ENCODE measurements around the gene MACROD2.

DNA sequence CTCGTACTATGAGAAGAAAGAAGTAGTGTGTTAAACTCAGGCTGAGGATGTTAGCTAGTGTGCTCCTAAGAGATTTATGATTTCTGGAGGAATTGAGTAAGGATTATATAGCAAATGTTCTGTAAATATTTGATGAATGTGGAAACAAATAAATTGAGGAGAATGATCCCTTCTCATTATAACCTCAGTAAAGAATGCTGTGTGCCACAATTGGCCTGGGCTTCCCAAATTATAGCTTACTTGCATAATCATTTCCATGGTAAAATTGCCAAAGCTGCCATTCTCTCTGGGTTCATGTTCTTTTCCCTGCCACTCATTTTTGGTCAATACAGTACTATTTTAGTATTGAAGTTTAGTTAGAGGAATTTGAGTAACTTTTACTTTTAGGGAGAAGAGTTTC, 213.6 kb downstream of the MACROD2 start:
- TF ChIP-seq, protein P1, sequence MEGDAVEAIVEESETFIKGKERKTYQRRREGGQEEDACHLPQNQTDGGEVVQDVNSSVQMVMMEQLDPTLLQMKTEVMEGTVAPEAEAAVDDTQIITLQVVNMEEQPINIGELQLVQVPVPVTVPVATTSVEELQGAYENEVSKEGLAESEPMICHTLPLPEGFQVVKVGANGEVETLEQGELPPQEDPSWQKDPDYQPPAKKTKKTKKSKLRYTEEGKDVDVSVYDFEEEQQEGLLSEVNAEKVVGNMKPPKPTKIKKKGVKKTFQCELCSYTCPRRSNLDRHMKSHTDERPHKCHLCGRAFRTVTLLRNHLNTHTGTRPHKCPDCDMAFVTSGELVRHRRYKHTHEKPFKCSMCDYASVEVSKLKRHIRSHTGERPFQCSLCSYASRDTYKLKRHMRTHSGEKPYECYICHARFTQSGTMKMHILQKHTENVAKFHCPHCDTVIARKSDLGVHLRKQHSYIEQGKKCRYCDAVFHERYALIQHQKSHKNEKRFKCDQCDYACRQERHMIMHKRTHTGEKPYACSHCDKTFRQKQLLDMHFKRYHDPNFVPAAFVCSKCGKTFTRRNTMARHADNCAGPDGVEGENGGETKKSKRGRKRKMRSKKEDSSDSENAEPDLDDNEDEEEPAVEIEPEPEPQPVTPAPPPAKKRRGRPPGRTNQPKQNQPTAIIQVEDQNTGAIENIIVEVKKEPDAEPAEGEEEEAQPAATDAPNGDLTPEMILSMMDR (IDR thresholded peaks at IDR 0.05 in 2 of 3, conservative IDR thresholded peaks at IDR 0.05 in 1 of 3; ENCODE audit: borderline replicate concordance in 1 of 3, insufficient read depth in 1 of 3, low read depth in 2 of 3, low read length in 2 of 3): no peak
- TF ChIP-seq, protein P2, sequence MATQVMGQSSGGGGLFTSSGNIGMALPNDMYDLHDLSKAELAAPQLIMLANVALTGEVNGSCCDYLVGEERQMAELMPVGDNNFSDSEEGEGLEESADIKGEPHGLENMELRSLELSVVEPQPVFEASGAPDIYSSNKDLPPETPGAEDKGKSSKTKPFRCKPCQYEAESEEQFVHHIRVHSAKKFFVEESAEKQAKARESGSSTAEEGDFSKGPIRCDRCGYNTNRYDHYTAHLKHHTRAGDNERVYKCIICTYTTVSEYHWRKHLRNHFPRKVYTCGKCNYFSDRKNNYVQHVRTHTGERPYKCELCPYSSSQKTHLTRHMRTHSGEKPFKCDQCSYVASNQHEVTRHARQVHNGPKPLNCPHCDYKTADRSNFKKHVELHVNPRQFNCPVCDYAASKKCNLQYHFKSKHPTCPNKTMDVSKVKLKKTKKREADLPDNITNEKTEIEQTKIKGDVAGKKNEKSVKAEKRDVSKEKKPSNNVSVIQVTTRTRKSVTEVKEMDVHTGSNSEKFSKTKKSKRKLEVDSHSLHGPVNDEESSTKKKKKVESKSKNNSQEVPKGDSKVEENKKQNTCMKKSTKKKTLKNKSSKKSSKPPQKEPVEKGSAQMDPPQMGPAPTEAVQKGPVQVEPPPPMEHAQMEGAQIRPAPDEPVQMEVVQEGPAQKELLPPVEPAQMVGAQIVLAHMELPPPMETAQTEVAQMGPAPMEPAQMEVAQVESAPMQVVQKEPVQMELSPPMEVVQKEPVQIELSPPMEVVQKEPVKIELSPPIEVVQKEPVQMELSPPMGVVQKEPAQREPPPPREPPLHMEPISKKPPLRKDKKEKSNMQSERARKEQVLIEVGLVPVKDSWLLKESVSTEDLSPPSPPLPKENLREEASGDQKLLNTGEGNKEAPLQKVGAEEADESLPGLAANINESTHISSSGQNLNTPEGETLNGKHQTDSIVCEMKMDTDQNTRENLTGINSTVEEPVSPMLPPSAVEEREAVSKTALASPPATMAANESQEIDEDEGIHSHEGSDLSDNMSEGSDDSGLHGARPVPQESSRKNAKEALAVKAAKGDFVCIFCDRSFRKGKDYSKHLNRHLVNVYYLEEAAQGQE (IDR thresholded peaks at IDR 0.05; ENCODE audit: low read depth): no peak
- TF ChIP-seq POLR2A (IDR thresholded peaks at IDR 0.05; ENCODE audit: borderline replicate concordance, extremely low read depth, insufficient read depth, insufficient read length) (no peak), RAD21 (IDR thresholded peaks at IDR 0.05; ENCODE audit: low read depth) (no peak), TCF7L2 (IDR thresholded peaks at IDR 0.05; ENCODE audit: borderline replicate concordance, extremely low read depth, insufficient read depth, insufficient read length) (no peak), POLR2AphosphoS5 (IDR thresholded peaks at IDR 0.05; ENCODE audit: low read depth, low read length) (no peak), EZH2 (IDR thresholded peaks at IDR 0.05) (no peak), ZFX (IDR thresholded peaks at IDR 0.05) (no peak), SIN3A (IDR thresholded peaks at IDR 0.05; ENCODE audit: low read depth) (no peak), YY1 (IDR thresholded peaks at IDR 0.05; ENCODE audit: extremely low read depth, insufficient replicate concordance, low read depth, low read length) (no peak), CEBPB (IDR thresholded peaks at IDR 0.05; ENCODE audit: low read depth) (no peak), EGR1 (IDR thresholded peaks at IDR 0.05; ENCODE audit: low read depth) (no peak), JUND (IDR thresholded peaks at IDR 0.05) (no peak)
- TF ChIP-seq, protein P3, sequence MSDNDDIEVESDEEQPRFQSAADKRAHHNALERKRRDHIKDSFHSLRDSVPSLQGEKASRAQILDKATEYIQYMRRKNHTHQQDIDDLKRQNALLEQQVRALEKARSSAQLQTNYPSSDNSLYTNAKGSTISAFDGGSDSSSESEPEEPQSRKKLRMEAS (IDR thresholded peaks at IDR 0.05): no peak

All from HCT116 (cell line).